HepG2 (cell line): ENCODE results near the gene MNT. TPM values are rescaled to one million over a fixed set of nuclear protein-coding genes. Genes with fewer than 3 reads are reported as not detected.

Experiments
- ARID4A ChIP-seq: sonication (generic); formaldehyde crosslinking; IDR thresholded peaks from 2 replicates; pipeline ENCODE4 v1.5.0; 2020; ENCODE audit warnings: mild to moderate bottlenecking, missing genetic modification reagents, borderline replicate concordance
- ARID5B ChIP-seq: IDR thresholded peaks from 2 replicates; pipeline ENCODE4 v1.4.0; 2020; ENCODE audit warnings: mild to moderate bottlenecking, missing genetic modification reagents
- CEBPB ChIP-seq: IDR thresholded peaks from 2 replicates; pipeline ENCODE4 v1.6.1; 2011; ENCODE audit warnings: low read depth, low read length, improper control_type of control experiment, borderline replicate concordance
- GABPB1 ChIP-seq: IDR thresholded peaks from 2 replicates; pipeline ENCODE4 v1.6.1; 2016; ENCODE audit warnings: mild to moderate bottlenecking, missing genetic modification reagents, moderate library complexity, missing compliant biosample characterization
- KLF15 ChIP-seq: sonication (generic); formaldehyde crosslinking; IDR thresholded peaks from 2 replicates; pipeline ENCODE4 v1.8.1; 2023; ENCODE audit warnings: borderline replicate concordance, mild to moderate bottlenecking, inconsistent platforms, missing genetic modification reagents, mixed read lengths
- NFYC ChIP-seq: IDR thresholded peaks from 2 replicates; pipeline ENCODE4 v1.6.1; 2016; ENCODE audit warnings: missing genetic modification reagents, missing compliant biosample characterization
- RARA ChIP-seq: IDR thresholded peaks from 2 replicates; pipeline ENCODE4 v1.6.1; 2016; ENCODE audit warnings: missing genetic modification reagents, missing compliant biosample characterization
- SRSF9 ChIP-seq: fragments of 200-400 bp; formaldehyde crosslinking; IDR thresholded peaks from 2 replicates; pipeline ENCODE4 v1.6.1; 2018; ENCODE audit warnings: borderline replicate concordance, mild to moderate bottlenecking, low read depth, low read length; ENCODE audit not compliant: insufficient read depth, poor library complexity, severe bottlenecking
- ZBTB14 ChIP-seq: sonication (generic); formaldehyde crosslinking; IDR thresholded peaks from 2 replicates; pipeline ENCODE4 v1.4.0; 2020; ENCODE audit warnings: missing genetic modification reagents
- ZNF101 ChIP-seq: sonication (generic); formaldehyde crosslinking; IDR thresholded peaks from 2 replicates; pipeline ENCODE4 v1.4.0; 2020; ENCODE audit warnings: mild to moderate bottlenecking, low read depth, missing genetic modification reagents, borderline replicate concordance
- ZNF567 ChIP-seq: sonication (generic); formaldehyde crosslinking; IDR thresholded peaks from 2 replicates; pipeline ENCODE4 v1.8.1; 2023; ENCODE audit warnings: mild to moderate bottlenecking, missing genetic modification reagents, borderline replicate concordance
- ZNF609 ChIP-seq: sonication (generic); formaldehyde crosslinking; IDR thresholded peaks from 2 replicates; pipeline ENCODE4 v1.4.0; 2020; ENCODE audit warnings: mild to moderate bottlenecking, missing genetic modification reagents, borderline replicate concordance
- polyA plus RNA-seq, 8 experiments: library from polyadenylated mRNA; depleted of rRNA in 3 of 8; stranded (reverse) in 7 of 8; unstranded in 1 of 8; fragments of >200 nt; fragmentation: Illumina TruSeq in 4 of 8; extraction: Trizol in 4 of 8; gene quantifications; 2 replicates each; pipeline versions ENCODE4 v1.2.1 to v1.2.3, GENCODE V29; 2011 to 2016; ENCODE audit warnings: low read depth in 4 of 8, missing spikeins in 1 of 8, mixed read lengths in 1 of 8; ENCODE audit not compliant: insufficient read depth in 1 of 8
- total RNA-seq, 5 experiments: library from RNA; depleted of rRNA; stranded (reverse); fragments of >200 nt; fragmentation: Illumina TruSeq; extraction: Trizol; gene quantifications; 2 replicates each; pipeline ENCODE4 v1.2.3, GENCODE V29; 2016; ENCODE audit warnings: low read depth in 1 of 5

The MNT gene
- total and polyA plus RNA-seq, 2 of the 13 experiments (the other 11 are each of a cell fraction or from before 2014, with no cell fraction given): 2.1 to 3.5 TPM

GRCh38 chr17:2347805-2348685 lies 52.8 kb downstream of the MNT start (continued):
- TF ChIP-seq SRSF9: no peak
- 0 out of 2 replicates have a peak, but pooled peaks have one; percentile 19 for TF ChIP-seq ZNF609 (CRISPR knock-in tag)
- no peak for TF ChIP-seq ZNF567 (CRISPR knock-in tag)
- TF ChIP-seq NFYC (CRISPR knock-in tag): peak; percentile 56
- TF ChIP-seq ZBTB14 (CRISPR knock-in tag): no peak
- TF ChIP-seq ARID5B: peak; percentile 43
- TF ChIP-seq RARA (CRISPR knock-in tag): no peak
- TF ChIP-seq CEBPB: peak; percentile 88
- peak; percentile 28; the same call in 1 of the 2 replicates for TF ChIP-seq ARID4A (CRISPR knock-in tag)
- TF ChIP-seq ZNF101 (CRISPR knock-in tag): no peak
- TF ChIP-seq KLF15: 0 out of 2 replicates have a peak, but pooled peaks have one; percentile 27
- TF ChIP-seq GABPB1 (CRISPR knock-in tag): no peak
